ENCODE results near the gene IER3IP1.
"Not testable (repeated sequence)": the region's sequence is repeated elsewhere in the genome, so short reads cannot be mapped to it uniquely, and the experiment has no call there.

IER3IP1 gene

DNA sequence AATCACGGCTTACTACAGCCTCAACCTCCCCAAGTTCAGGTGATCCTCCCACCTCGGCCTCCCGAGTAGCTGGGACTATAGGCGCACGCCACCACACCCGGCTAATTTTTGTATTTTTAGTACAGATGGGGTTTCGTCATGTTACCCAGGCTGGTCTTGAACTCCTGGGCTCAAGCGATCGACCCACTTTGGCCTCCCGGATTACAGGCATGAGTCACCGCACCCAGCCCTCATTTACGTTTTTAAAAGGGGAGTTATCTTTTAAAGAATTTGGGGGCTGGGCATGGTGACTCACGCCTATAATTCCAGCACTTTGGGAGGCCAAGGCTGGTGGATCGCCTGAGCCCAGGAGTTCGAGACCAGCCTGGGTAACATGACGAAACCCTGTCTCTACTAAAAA is 17.8 kb downstream of the IER3IP1 start:
- DNase-seq, result not testable (repeated sequence)

DNA sequence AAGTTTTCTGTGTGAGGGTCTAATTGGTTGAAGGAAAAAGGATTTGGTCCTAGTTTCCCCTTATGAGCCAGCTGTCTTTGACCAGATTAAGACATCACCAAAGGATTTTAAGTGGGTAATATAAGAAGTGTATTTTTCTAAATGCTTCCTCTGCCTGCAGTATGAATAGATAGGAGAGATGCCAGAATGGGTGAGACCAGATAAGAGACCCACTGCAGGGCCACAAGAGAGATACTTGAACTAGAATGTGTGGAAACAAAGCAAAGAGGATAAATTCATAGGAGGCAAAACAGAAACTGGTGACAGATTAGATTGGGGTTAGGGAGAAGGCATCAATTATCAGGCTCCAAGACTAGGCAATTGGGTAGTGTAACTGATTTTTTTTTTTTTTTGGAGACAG is 24.7 kb downstream of the IER3IP1 start:
- no peak for DNase-seq

DNA sequence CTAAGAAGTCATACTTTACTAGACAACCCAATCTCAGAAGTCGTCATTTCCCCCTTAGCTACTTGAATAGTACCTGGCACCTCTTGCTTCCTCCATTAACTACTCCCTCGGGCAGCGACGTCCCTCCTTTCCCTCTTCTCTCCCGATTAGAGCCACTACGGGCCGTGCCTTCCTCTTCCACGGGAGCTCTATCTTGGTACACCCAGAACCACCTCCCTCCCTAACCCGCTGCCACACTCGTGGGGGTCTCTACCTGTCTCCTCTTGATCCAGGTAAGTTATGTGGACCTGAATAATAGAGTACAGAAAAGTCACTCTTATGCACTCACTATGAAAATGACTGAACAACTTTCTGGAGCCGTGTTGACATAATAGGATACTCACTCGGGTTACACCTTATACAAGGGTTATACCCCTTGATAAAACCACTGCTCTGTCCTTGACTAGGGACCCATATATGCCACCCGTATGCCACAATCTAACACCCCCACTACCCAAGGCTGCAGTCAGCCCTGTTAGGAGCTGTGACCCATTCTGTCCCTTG is 25.3 kb downstream of the IER3IP1 start:
- no peak for DNase-seq

DNA sequence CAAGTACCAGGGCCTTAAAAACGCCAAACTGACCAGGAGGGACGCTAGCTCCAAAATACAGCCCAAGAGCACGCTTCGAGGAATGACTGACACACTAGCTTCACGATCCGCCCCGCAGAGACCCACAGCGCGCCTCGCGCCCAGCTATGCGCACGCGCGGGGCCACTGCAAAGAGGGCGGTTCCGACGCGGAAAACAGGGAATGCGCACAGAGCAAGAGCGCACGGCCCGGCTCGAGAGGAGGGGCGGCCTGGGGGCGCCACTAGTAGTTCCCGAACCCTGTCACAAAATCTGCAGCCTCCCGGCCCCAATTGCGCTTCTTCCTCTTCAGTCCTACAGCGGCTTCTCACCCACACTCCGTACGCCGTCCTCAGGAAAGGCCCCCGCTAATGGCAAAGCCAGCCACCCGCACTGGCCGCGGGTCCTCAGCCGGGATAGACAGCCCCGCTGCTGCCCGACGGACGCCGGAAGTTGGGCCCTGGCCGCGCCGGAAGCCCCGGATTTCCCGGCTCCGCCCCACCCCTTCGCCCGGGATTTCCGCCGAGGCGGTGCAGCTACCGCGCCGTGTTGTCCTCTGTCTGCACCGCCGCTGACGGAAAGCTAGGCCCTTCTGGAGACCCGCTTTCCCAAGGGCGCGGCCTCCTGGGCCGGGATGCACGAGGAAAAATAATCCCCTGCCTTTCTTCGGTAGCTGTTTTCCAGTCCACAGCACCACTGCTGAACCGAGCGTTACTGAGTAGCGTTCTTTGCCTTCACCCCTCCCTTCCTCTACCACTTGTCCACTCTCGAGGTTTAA is 25.9 kb downstream of the IER3IP1 start, which contains the start of gene HDHD2:
Gene HDHD2 (minus strand): TSS at position 472 of the 795 bp plus-strand sequence. CDS start 14,061 bp downstream, outside the sequence.
- peak; percentile 91 for DNase-seq

DNA sequence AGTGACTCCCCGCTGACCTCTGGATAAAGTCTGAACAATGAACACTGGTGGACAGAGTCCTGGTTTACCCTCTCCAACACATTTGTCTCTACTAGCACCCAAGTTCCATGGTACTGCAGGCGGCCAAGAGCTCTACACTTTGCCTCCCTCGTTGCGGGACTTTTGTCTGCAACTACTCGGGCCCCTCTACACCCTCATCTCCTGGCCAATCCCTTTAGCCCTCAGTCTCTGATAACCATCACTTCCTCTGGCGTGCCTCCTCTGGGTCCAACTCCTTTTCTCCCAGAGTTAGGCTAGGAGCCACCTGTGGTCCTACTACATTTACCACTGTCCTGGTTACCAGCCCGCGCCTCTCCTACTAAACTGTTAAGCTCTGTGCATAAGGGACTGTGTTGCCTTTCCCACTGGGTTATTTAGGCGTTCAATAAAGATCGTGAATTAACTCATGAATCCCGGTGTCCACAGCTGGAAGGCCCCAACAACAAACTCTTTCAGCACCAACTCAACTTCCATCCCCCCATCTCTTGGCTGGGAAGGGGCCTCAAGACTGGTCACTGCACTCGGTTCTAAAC is 26.6 kb downstream of the IER3IP1 start:
- peak; percentile 4 for DNase-seq

DNA sequence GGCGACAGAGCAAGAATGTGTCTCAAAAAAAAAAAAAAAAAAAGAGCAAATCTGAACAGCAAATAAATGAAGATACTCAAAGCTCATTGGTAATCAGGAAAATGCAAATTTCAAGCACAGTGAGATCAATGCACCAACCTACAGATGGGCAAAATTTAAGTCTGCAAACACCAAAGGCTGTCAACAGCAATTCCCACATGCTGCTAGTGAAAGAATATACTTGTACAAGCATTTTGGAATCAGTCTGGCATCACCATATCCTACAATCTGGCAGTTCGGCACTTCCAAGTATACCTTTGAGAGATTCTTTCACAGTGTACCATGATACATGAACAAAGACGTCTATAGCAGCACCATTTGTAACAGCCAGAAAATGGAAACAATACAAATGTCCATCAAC is 30.0 kb downstream of the IER3IP1 start:
- DNase-seq, result no peak

DNA sequence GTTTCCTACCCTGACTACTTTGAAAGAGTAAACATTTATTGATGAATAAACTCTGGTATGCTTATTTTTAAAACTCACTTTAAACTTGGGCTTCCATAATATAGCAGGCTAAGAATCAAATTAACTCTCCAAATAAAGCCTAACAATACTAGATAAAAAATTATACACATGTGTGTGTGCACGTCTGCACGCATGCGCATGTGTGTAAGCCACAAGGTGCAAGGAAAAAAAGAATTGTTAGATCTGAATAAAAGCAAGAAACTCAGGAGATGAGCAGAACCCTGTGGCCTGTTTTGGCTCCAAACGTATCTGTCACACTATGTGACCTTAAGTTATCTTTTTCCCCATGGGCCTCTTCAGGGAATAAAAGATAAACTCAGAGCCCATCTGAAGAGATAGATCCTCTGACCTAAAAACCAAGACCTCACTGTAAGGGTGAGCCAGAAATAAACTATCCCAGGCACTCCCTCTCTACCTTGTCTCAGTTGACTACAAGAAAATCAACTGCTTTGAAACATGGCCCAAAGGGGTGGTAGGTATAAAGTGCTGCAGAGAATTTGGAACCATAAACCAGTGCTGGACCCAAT is 32.2 kb downstream of the IER3IP1 start:
- no peak for DNase-seq

DNA sequence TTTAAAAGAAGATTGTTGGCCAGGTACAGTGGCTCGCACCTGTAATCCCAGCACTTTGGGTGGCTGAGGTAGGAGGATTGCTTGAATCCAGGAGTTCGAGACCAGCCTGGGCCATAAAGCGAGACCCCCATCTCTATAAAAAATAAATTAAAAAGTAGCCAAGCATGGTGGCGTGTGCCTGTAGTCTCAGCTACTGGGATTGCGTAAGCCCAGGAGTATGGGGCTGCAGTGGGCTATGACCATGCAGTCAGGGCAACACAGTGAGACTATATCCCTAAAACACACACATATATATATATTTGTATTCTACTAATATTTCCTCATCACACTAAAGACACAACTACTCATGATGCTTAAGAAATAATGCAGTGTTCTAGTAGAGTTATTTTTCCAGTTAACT is 33.0 kb downstream of the IER3IP1 start:
- DNase-seq, result no peak

DNA sequence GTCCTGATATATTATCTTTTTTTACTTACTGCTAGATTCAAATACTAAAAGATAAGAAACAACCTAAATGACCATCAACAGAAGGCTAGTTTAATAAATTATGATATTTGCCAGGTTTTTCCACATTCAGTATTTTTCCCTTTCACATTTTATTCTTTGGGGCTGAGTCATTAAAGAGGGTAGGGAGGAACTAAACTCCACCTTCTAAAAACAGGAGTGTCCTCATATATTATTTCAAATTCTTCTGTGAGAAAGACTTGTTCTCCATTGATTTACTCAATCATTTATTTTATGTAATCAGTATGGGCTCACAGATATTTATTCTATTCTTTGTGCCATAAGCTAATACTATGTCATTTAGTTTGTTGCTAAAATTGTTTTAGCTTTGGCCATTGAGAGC is 34.9 kb downstream of the IER3IP1 start:
- no peak for DNase-seq

DNA sequence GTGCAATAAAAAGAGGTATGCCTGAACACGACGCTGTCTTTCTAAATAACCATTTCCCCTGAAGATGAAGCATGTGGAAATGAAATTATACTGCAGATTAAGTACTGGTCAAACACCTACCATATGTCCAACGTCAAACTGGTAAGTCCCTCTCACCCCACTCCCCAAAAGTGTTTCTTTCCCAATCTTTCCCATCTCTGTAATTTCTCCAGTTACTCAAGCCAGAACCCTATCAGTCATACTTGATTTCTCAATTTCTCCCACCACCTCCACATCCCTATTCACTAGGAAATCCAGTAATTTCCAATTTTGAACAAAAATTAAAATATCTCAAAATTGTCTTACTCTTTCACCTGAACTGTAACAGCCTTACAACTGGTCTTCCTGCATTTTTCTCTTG is 55.0 kb downstream of the IER3IP1 start:
- DNase-seq, result no peak

DNA sequence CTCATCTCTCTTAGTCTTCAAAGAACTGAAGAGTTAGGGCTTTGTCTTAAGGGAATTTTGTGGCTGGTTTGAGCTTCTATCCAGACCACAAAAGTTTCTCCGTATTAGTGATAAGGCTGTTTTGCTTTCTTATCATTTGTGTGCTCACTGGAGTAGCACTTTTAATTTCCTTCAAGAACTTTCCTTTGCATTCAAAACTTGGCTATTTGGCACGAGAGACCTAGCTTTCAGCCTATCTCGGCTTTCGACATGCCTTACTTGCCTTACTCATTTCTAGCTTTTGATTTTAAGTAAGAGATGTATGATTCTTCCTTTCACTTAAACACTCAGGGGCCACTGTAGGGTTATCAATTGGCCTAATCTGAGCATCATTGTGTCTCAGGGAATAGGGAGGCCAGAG is 55.7 kb downstream of the IER3IP1 start:
- peak; percentile 19 for DNase-seq

DNA sequence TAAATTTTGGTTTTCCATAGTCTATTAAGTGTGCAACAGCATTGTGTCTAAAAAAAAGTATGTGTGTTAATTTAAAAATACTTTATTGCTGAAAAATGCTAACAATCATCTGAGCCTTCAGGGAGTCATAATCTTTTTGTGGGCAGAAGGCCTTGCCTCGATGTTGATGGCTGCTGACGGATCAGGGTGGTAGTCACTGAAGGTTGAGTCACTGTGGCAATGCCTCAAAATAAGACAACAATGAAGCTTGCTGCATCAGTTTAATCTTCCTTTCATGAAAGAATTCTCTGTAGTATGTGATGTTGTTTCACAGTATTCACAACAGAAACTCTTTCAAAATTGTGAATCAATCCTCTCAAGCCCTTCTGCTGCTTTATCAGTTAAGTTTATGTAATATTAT is 57.2 kb downstream of the IER3IP1 start:
- no peak for DNase-seq

DNA sequence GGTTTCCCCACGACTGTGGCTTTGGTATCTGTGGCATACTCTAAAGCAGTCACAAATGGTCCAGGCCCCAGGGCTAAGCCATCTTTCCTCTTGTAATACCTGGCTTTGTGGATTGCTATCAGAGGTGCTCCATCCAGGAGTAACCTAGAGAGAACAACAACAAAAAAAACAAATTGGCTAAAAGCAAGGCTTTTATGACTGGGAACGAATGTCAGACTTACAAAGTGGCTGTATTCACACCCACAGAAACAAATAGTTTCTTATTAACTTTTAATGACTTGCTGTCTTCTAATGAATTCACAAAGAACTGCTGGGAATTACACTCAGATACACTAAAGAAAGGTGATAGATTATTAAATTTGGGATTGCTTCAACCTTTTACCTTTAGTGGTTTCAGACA is 61.0 kb downstream of the IER3IP1 start:
- DNase-seq, result no peak

DNA sequence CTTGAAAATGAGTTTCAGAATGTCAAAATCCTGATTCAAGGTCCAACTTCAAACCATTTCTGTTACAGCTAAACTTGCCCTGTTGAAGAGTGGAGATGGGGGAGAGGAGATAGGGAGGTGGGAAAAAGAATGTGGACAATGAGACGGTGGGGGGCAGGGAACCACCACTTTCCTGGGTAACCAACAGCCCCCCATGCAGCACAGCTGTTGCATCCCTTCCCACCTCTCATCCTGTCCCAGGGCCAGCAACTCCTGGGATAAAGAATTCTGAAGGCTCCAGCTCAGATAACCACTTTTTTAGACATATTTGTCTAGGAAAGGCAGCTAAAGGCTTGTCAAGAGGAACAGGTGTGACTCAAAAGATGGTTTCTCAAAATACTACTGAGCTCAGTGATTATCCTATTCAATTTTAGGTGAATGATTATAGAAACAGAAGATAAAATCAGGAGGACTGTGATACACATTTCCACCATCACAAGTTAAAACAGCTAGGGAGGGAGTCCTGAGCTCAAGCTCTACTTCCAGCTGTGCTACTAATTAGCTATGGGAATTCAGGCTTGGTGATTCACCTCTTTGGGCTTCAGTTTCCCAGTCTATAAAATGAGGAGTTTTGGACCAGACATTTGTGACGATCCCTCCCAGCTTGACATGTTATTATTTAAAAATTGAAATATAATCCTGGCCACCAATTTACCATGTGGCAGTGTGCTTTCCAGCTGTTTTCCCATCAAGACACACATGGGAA is 62.2 kb downstream of the IER3IP1 start:
- no peak for DNase-seq

DNA sequence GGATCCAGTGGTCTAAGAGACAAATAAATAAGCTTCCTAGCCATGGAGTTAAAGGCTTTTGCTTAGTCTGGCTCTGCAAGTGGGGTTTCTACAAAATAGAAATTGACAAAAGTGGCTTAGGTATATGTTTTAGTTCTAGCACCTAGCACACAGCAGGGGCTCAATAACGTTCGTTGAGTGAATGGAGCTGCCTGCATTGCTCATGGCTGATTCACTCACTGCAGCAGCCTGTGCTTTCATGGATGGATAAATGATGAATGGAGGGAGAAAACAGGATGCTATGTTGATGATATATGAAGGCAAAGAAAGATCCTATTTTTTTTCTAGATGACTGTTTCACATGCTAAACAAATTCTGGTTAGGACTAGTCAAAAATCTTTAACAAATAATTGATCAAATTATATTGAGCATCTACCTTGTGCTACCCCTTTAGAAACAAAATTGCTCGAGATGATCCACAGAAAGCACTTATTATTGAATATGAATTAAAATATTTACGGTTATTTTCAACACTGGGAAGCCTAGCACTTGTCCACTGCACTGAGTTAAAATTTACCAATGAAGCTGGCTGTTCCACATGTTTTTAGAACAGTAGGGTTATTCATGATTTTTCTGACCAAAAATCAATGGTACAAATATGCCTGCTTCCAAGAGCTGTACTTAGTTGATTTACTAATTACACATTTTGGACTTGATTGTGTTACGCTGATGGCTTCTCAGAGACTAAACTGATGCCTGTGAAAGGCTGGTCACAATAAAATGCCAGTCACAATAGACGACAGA is 65.5 kb downstream of the IER3IP1 start:
- no peak for DNase-seq

DNA sequence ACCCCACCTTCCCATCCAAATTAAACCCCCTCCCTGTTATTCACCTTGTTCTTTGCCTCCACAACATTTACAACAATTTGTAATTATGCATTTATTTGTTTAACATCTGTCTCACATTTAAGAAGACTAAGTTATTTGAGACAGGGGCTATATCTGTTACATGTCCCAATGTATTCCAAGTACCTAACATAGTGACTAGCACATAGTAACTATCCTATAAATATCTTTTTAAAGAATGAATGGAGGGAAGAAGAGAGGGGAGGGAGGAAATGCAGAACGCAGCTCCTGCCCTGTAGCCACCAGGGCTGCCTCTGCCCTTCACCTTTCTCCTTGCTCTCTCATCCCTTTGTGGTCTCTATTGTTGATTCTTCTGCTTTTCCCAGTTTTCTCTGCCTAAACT is 66.4 kb downstream of the IER3IP1 start:
- no peak for DNase-seq

DNA sequence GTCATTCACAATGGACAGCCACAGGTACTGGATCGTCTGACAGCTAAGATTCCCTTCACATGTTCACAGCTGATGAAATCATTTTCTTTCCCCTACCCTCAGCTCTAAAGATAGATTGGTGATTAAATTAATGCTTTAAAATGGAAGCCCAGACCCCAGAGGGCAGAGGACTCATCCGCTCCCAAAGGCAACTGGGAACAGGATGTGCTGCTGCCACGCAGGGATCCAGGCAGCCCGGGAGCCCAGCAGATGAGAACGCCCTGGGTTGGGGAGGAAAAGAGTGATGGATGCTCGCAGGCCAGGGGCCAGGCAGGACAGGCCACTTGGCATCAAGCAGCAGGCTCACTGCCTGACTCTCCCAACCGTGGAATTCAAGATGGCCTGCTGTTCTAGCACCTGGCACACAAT is 67.2 kb downstream of the IER3IP1 start:
- no peak for DNase-seq

DNA sequence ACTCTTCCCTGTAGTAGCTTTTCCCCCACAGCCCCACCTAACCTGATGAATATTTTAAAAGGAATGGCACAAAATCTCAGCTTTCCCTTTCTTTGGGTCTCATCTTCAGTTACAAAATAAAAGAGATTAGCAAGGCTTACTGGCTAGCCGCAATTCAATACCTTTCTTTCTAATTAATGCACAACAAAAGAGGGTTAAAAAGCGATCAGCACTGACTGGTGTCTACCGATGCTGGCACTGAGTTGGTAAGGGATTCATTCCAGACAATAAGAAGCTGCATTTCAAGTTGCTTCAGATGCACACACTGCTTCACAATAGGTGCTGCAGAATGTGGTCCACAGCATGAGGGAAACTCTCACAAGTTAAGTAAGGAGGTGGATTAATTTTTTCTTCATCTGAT is 67.8 kb downstream of the IER3IP1 start:
- DNase-seq, result no peak
